UCSD-AML1 (cell line): ENCODE measurements around the gene RHOD.
A peak's percentile ranks its signal among the peaks of the same experiment; 100 is the strongest.

Source experiments
- DNase-seq: peaks from one replicate; lab custom pipeline; 2025; ENCODE audit not compliant: unreplicated experiment; lab: John Stamatoyannopoulos, UW

The RHOD gene

DNA sequence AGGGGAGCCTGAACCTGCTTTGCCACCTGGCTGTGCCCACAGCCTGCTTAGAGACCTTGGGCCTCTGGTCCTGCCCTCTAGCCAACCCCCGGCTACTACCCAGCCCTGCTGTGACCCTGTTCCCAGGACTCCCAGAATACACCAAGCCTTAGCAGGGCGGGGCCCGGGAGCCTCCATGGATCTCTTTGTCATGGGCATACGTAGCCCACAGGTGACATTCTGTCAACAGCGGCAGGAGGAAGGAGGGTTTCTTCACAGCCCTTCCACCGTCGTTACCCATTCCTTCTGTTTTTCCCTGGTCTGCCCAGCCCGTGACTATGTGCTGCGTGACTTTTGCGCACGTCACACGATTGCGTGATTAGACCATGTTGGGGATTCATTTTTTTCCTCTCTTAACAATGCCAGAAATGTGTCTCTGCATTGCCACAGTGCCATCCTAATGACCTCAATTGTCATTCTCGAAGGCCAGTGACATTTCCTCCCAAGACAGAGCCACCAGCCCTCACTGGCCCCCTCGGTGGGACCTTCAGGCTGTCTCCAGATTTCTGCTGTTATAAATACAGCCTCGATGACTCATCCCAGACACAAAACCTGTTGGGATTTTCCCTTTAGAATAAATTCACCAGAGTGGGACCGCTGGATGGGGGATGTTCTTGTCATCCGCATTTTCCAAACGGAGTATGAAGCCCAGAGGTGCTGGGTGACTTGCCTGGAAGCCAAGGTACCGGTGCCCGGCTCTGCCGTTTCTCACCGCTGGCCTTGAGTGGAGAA is 24.7 kb upstream of the RHOD start:
- DNase-seq, result no peak

DNA sequence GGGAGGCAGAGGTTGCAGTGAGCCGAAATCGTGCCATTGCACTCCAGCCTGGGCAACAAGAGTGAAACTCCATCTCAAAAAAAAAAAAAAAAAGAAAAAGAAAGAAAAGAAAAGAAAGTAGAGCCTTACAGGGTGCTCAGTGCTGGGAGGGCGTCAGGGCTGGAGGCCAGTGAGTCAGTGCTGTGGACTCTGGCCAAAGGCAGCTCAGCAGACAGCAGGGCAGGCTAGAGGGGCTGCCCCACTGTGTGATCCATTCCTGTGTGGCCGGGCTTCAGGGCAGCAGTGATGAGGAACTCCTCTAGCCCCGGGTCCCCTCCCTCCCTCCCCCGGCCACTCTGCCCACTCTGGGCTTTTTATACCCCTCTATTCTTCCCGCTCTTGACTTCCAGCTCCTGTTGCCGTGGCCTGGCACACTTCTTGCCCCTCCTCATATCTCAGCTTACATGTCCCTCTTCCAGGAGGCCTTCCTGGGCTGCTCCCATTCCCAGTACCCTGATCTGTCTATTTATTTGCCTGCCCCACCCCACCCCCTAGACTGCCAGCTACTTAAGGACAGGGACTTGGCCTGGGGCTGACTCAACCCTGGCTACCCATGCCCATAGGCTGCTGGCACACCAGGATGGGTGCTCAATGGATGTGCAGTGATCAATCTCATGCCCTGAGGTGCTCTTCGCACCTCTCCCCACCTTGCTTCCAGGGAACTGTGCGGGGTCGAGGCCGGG is 23.7 kb upstream of the RHOD start:
- no peak for DNase-seq

GRCh38 chr11:67033661-67034166 is 22.9 kb upstream of the RHOD start:
- no peak for DNase-seq

DNA sequence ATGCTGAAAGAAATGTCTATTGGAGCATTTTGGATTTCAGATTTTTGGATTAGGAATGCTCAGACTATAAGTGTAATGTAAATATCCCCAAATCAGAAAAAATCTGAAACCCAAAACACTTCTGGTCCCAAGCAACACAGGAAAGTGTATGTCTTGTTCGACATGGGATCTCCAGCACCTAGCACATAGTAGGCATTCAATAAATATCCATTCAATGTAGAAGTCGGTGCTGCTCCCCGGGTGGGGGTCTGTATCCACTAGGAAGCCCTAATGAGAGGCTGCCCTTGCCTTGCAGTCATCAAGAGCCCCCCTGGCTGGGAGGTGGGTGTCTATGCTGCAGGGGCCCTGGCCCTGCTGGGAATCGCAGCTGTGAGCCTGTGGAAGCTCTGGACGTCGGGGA is 22.3 kb upstream of the RHOD start:
- DNase-seq, result no peak

GRCh38 chr11:67040147-67040546 is 16.5 kb upstream of the RHOD start:
- no peak for DNase-seq

GRCh38 chr11:67041602-67042001 is 15.0 kb upstream of the RHOD start:
- DNase-seq, result no peak

- no peak for DNase-seq
These were observed 12.9 kb upstream of the RHOD start for GRCh38 chr11:67043572-67044349.

GRCh38 chr11:67044496-67044895 is 12.2 kb upstream of the RHOD start:
- DNase-seq, result no peak

GRCh38 chr11:67045314-67045713 is 11.3 kb upstream of the RHOD start:
- DNase-seq, result no peak

DNA sequence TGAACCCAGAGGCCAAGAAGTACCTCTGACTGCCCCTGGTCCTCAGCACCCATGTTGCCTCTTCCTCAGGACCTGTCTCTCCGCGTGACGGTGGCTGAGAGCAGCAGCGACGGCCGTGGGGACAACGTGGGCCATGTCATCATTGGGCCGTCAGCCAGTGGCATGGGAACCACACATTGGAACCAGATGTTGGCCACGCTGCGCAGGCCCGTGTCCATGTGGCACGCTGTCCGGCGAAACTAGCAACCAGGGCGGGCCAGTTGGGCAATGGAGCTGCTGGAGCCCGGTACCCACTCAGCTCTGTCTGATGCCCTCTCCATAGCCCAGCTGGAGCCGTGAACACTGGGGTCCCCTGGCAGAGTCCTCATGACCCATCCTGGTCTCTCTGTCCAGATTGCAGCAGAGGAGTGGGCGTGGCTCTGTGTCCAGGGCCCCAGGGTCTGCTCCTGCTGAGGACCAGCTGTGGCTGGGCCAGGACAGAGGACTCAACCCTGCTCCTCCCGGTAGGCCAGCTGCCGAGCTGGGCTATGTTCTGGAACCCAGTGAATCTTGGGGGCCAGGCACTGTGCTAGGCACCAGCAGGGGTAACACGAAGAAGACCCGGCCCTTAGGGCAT is 8.0 kb upstream of the RHOD start:
- DNase-seq, result no peak

DNA sequence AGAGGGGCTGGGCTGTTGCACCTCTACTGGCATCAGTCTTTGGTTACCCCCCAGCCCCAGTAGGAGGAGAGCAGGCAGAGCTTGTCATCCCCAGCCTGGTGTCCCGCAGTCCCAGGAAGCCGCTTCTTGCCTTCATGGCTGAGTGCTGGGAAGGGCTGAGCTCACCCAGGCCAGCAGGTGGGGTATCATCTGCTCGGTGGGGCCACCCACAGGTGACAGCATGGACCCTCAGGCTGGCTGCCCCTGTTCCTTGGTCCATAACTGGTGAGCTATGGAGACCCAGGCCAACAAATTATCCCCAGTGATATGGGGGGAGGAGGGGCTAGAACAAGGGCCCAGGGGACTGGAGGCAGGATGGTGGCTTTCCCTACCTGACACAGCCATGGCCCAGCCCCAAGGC is 6.5 kb upstream of the RHOD start:
- no peak for DNase-seq

DNA sequence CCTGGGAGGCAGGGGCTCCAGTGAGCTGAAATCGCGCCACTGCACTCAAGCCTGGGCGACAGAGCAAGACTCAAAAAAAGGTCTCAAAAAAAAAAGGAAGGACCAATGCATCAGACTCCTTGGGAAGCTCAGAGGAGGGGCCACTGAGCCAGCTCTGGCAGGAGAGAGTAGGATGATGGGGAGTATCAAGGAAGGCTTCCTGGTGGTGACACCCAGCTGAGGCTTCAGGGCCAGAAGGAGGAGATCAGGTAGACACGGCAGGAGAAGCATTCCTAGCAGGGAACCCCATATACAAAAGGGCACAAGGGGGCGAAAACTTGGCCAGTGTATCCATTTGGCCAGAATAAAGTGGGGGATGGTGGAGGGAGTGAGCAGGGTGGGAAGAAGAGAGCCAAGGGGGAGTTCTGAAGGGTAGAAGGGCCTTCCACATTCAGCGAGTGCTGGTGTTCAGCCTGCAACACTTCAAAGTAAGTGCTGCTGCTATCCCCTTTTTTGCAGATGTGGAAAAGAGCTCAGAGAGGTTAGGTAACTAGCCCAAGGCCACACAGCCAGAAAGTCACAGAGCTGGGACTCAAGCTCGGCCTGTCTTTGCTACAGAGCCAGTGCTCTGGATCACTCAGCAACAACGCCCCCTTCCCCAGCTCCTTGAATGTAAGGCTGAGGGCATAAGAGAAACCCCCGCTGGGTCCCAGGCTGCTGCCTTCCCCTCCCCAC is 5.3 kb upstream of the RHOD start:
- DNase-seq, result no peak

GRCh38 chr11:67051945-67052488 is 4.6 kb upstream of the RHOD start:
- no peak for DNase-seq

GRCh38 chr11:67052891-67053290 is 3.8 kb upstream of the RHOD start:
- no peak for DNase-seq

DNA sequence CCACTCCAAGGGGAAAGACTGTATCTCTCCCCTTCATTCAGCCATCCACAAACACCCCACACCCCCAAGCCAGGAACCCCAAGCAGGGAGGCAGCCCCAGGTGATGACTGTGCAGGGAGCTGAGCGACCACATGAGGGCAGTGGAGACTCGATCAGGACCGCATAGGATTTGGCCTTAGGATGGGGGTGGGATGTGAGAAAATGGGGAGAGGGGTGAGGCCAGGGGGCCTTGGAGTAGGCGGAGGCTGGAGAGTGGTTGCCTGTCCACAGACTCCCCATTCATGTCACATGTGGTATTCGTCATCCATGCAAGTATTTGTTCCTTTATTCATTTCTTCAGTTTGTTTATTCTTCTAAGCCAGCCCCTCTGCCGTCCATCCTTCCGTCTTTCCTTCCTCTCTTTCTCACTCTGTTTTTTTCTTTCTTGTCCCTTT is 2.7 kb upstream of the RHOD start:
- peak; percentile 24 for DNase-seq

GRCh38 chr11:67054346-67054835 is 2.3 kb upstream of the RHOD start:
- no peak for DNase-seq

DNA sequence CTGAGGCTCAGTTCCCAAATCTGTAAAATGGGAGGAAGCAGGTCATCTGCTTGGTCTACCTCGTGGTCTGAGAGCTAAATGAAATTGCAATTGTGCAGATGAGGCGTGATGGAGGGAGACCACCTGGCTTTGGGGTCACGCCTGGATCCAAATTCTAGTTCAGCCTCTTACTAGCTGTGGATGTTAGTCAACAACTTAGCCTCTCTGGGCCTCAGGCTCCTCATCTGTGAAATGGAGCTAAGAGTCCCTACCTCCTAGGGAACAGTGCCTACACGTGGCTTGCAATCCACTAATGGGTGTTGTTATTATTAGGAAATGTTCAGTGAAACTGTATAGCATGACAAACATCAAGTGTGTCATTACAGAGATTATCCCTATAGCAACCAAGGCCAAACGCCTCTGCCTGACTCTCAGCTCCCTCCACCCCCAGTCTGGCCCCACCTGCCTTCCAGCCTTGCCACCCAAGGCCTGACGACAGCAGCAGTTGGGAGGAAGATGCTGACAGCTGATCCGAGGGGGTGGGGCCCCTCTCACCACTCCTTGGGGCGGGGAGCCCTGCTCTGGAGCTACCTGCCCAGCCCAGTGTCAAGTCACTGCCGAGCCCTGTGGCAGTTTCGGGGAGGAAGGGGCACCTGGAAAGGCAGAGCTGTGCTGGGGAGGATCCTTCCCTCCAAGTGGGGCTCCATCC is 1.7 kb upstream of the RHOD start:
- no peak for DNase-seq

GRCh38 chr11:67055812-67056211 is 835 bp upstream of the RHOD start:
- DNase-seq, result no peak

DNA sequence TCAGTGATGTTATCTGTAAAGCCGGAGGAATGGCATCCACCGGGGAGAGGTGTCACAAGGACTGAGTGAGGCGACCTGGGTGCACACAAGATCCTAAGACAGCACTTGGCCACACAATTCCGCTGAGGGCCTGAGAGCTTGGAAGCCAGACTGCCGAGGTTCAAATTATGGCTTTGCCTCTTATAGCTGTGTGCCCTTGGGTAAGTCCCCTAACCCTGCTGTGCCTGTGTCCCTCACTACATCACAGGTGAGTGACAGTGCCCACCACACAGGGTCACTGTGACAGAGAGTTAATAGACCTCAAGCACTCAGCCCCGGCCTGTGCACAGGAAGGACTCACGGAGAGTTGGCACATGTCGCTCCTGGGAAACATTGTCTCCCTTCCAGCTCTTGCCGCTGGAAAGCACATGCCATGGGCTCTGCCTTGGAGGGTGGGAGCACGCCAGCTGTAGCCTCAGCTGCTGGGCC is 592 bp downstream of the RHOD start:
- DNase-seq, result no peak
